Testis (tissue), 3 donors: ENCODE data around the gene DCN. TPM values are rescaled to one million over a fixed set of nuclear protein-coding genes. Genes with fewer than 3 reads are reported as not detected.

ENCODE experiments used
- DNase-seq: peaks from one replicate; pipeline ENCODE4 v3.0.0-alpha.2; 2019
- H3K27ac ChIP-seq, 2 donors: fragments of 200-600 bp; sonication (generic); one replicate each; pipeline ENCODE4 v1.5.1; 2019
- H3K27me3 ChIP-seq: fragments of 200-600 bp; sonication (generic); one replicate; pipeline ENCODE4 v1.5.1; 2019
- H3K36me3 ChIP-seq: fragments of 200-600 bp; sonication (generic); one replicate; pipeline ENCODE4 v1.5.1; 2017; ENCODE audit warnings: low read depth; ENCODE audit errors: missing control alignments
- H3K4me1 ChIP-seq: fragments of 200-600 bp; sonication (generic); one replicate; pipeline ENCODE4 v1.5.1; 2019
- H3K4me3 ChIP-seq, 2 donors: fragments of 200-600 bp; sonication (generic); one replicate each; pipeline ENCODE4 v1.5.1; 2017 to 2019
- H3K9me3 ChIP-seq: fragments of 200-600 bp; sonication (generic); one replicate; pipeline ENCODE4 v1.5.1; 2017
- POLR2A ChIP-seq: fragments of 450-650 bp; IDR thresholded peaks from one replicate; pipeline ENCODE4 v1.6.1; 2017; ENCODE audit warnings: antibody characterized with exemption, mild to moderate bottlenecking, moderate library complexity
- WGBS, 2 donors: methylation state at CpG; one replicate each; pipeline ENCODE4 v1.1.5; 2018; 5-methylcytosine and 5-hydroxymethylcytosine counted together
- intact Hi-C: fragments of 100-400 bp; cut with DNase I; formaldehyde crosslinking; loops from one replicate; pipeline ENCODE4 v1.15.1; 2023; ENCODE audit warnings: low total_unique reads
- polyA plus RNA-seq: library from polyadenylated mRNA; stranded (reverse); fragments of 350-450 nt; fragmentation: Illumina TruSeq; extraction: RNeasy Lipid Tissue Mini Kit (QIAGEN cat#74804); gene quantifications from one replicate; pipeline ENCODE4 v1.2.3, GENCODE V29; 2014; ENCODE audit warnings: low read depth, low replicate concordance; ENCODE audit not compliant: insufficient read depth
- small RNA-seq, 2 donors: library from RNA; depleted of rRNA; stranded (forward); fragments of <200 nt; gene quantifications; one replicate each; pipeline ENCODE3, GENCODE V24; 2016
- total RNA-seq, 2 donors: library from RNA; depleted of rRNA; stranded (reverse); fragments of >200 nt; gene quantifications; one replicate each; pipeline ENCODE4 v1.2.3, GENCODE V29; 2016
- TF ChIP-seq, protein P1 (sequence below), 3 experiments: fragments of 450-650 bp in 2 of 3; fragments of 200-600 bp in 1 of 3; sonication (generic) in 1 of 3; IDR thresholded peaks; one replicate each; pipeline ENCODE4 v1.5.1; 2016 to 2019; ENCODE audit warnings: antibody characterized with exemption in 3 of 3, mild to moderate bottlenecking in 2 of 3, moderate library complexity in 1 of 3

The DCN gene
- total and polyA plus RNA-seq, 3 donors from 2014 or later, result 144 to 1,453 (median 329) TPM

DNA sequence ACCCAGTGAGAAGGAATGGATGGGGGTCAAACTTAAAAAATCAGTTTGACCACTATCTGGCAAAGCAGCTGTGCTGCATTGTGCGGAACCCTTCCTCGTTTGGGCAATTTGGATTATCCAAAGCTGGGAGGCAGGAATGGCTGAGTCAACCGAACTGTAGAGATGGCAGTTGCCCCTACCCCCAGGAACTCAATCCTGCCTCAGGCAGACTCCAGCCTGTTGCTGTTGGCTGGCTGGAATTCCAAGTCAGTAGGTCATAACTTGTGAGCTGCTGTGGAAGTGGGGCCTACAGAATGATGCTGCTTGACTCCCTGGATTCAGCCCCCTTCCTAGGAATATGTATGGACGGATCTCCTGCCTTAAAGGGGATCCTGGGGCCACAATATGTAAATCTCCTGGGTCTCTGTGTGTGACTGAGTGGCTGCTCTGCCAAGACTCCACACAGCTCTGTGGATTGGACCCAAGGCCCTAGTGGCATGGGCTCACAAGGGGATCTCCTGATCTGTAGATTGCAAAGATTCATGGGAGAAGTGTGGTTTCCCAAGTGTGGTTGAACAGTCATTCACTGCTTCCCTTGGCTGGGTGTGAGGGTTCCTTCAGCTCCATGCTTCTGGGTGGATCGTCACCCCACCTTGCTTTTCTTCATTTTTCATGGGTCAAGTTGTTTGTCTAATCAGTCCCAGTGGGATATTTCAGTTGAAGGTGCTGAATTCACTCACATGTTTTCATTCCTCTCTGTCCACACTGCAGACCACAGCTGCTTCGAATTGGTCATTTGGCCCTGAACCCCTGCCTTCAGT, 90.5 kb downstream of the DCN start:
- Histone ChIP-seq H3K27ac (no peak overlapping the region), H3K9me3 (no peaks in the 10 kb centered on the region), H3K4me1 (peaks cover 2% of the 10 kb centered on the region), H3K36me3 (no peaks in the 10 kb centered on the region), H3K27me3 (no peaks in the 10 kb centered on the region), H3K4me3 (no peak overlapping the region)
- DNase-seq, result no peak
- TF ChIP-seq, protein P1, sequence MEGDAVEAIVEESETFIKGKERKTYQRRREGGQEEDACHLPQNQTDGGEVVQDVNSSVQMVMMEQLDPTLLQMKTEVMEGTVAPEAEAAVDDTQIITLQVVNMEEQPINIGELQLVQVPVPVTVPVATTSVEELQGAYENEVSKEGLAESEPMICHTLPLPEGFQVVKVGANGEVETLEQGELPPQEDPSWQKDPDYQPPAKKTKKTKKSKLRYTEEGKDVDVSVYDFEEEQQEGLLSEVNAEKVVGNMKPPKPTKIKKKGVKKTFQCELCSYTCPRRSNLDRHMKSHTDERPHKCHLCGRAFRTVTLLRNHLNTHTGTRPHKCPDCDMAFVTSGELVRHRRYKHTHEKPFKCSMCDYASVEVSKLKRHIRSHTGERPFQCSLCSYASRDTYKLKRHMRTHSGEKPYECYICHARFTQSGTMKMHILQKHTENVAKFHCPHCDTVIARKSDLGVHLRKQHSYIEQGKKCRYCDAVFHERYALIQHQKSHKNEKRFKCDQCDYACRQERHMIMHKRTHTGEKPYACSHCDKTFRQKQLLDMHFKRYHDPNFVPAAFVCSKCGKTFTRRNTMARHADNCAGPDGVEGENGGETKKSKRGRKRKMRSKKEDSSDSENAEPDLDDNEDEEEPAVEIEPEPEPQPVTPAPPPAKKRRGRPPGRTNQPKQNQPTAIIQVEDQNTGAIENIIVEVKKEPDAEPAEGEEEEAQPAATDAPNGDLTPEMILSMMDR (IDR thresholded peaks at IDR 0.05), result no peak
- TF ChIP-seq POLR2A, result no peak
- intact Hi-C loops, result no loop called here
- 76 to 91% methylated on average over 5 to 6 of the region's 6 CpGs for WGBS, 2 donors

Small RNA genes lying within 50 kb of the gene (small RNA-seq; reads per million reads assigned to genes)
- 0 reads per million in 2 donors for gene AC007115.1

Other genes with a start within 250 kb of the DCN start
- gene CCER1, start 227.6 kb downstream of the DCN start, total RNA-seq, result 10 to 100 TPM; 17.8 to 58.6 TPM
- gene CCER1, start 227.6 kb downstream of the DCN start, polyA plus RNA-seq, result 77.3 TPM
- gene EPYC, start 177.8 kb downstream of the DCN start, total RNA-seq, result not detected
- gene EPYC, start 177.8 kb downstream of the DCN start, polyA plus RNA-seq, result 1.6 TPM
- under 1 TPM in 1 of 2 donors, not detected in 1; 0.24 TPM for gene KERA, start 124.8 kb downstream of the DCN start, total RNA-seq
- gene KERA, start 124.8 kb downstream of the DCN start, polyA plus RNA-seq, result not detected
- 10 to 100 TPM in 1 of 2 donors, 1 to 10 TPM in 1; 8.3 to 17.5 TPM for gene LUM, start 71.3 kb downstream of the DCN start, total RNA-seq
- gene LUM, start 71.3 kb downstream of the DCN start, polyA plus RNA-seq, result 213 TPM